Loucy (cell line): ENCODE data around the gene CHPF2.

Source experiments
- H2AFZ ChIP-seq: fragments of 200-600 bp; sonication (generic); 2 replicates; pipeline ENCODE4 v1.6.0; 2016; ENCODE audit warnings: antibody characterized with exemption, mild to moderate bottlenecking, low read length, moderate library complexity
- H3F3A ChIP-seq: fragments of 200-600 bp; 2 replicates; pipeline ENCODE4 v1.6.0; 2016; ENCODE audit warnings: antibody characterized with exemption, low read depth, mild to moderate bottlenecking
- H3K27me3 ChIP-seq: fragments of 200-600 bp; sonication (generic); 2 replicates; pipeline ENCODE4 v1.6.1; 2014; ENCODE audit warnings: low read length, mild to moderate bottlenecking; ENCODE audit not compliant: insufficient read depth, poor library complexity, severe bottlenecking
- H3K36me3 ChIP-seq: fragments of 200-600 bp; sonication (generic); 2 replicates; pipeline ENCODE4 v1.6.1; 2016; ENCODE audit warnings: low read length; ENCODE audit not compliant: insufficient read depth
- H3K4me1 ChIP-seq: fragments of 200-600 bp; sonication (generic); 2 replicates; pipeline ENCODE4 v1.5.1; 2014; ENCODE audit warnings: low read length, mild to moderate bottlenecking; ENCODE audit not compliant: insufficient read depth, poor library complexity, severe bottlenecking
- H3K4me2 ChIP-seq: fragments of 200-600 bp; sonication (generic); 2 replicates; pipeline ENCODE4 v1.6.0; 2014; ENCODE audit warnings: antibody characterized with exemption, low read length, low read depth, mild to moderate bottlenecking; ENCODE audit not compliant: poor library complexity, severe bottlenecking
- H3K4me3 ChIP-seq: fragments of 200-600 bp; sonication (generic); 2 replicates; pipeline ENCODE4 v1.5.1; 2014; ENCODE audit warnings: low read length, mild to moderate bottlenecking, mixed read lengths; ENCODE audit not compliant: poor library complexity, severe bottlenecking
- H3K79me2 ChIP-seq: fragments of 200-600 bp; sonication (generic); 2 replicates; pipeline ENCODE4 v1.6.1; 2014; ENCODE audit warnings: low read length; ENCODE audit not compliant: insufficient read depth
- H3K9ac ChIP-seq: fragments of 200-600 bp; sonication (generic); 2 replicates; pipeline ENCODE4 v1.6.0; 2014; ENCODE audit warnings: mild to moderate bottlenecking, low read depth, low read length, moderate library complexity; ENCODE audit not compliant: poor library complexity, severe bottlenecking
- H3K9me2 ChIP-seq: fragments of 200-600 bp; sonication (generic); replicated peaks from 2 replicates; pipeline ENCODE4 v1.6.1; 2016; ENCODE audit warnings: low read depth, low read length, mixed read lengths
- H3K9me3 ChIP-seq: fragments of 200-600 bp; sonication (generic); 2 replicates; pipeline ENCODE4 v1.6.1; 2014; ENCODE audit warnings: mild to moderate bottlenecking, antibody characterized with exemption, low read length, low read depth; ENCODE audit not compliant: insufficient read depth
- H4K20me1 ChIP-seq: fragments of 200-600 bp; sonication (generic); 2 replicates; pipeline ENCODE4 v1.6.0; 2014; ENCODE audit warnings: antibody characterized with exemption, low read length, mild to moderate bottlenecking; ENCODE audit not compliant: insufficient read depth, poor library complexity, severe bottlenecking
- EZH2phosphoT487 ChIP-seq: fragments of 200-600 bp; IDR thresholded peaks from 2 replicates; pipeline ENCODE4 v1.6.1; 2018; ENCODE audit warnings: antibody characterized with exemption, mild to moderate bottlenecking, moderate library complexity, borderline replicate concordance
- TF ChIP-seq, protein P1 (sequence below): fragments of 200-600 bp; sonication (generic); conservative IDR thresholded peaks from 2 replicates; pipeline ENCODE4 v1.5.1; 2014; ENCODE audit warnings: mild to moderate bottlenecking, antibody characterized with exemption, low read length

Gene CHPF2

DNA sequence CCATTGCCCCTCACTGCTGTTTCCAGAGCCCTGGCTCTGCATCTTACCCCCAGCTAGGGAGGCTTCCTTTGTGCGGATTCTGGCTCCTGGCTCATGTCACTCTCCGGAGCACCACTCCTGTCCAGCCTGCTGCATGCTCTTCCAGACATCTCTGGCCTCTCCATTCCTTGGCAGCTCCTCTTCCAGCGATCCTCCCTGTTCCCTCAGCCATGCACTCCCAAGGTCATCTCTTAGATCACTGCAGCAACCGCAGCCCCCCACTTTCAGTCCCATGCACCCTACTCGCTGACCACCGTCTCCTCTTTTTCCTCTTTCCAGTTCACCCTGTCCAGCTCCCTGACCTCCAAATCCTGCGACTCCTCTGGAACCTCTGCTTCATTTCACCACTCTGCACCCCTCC is 23.1 kb downstream of the CHPF2 start:
- TF ChIP-seq EZH2phosphoT487 = no peak
- TF ChIP-seq, protein P1, sequence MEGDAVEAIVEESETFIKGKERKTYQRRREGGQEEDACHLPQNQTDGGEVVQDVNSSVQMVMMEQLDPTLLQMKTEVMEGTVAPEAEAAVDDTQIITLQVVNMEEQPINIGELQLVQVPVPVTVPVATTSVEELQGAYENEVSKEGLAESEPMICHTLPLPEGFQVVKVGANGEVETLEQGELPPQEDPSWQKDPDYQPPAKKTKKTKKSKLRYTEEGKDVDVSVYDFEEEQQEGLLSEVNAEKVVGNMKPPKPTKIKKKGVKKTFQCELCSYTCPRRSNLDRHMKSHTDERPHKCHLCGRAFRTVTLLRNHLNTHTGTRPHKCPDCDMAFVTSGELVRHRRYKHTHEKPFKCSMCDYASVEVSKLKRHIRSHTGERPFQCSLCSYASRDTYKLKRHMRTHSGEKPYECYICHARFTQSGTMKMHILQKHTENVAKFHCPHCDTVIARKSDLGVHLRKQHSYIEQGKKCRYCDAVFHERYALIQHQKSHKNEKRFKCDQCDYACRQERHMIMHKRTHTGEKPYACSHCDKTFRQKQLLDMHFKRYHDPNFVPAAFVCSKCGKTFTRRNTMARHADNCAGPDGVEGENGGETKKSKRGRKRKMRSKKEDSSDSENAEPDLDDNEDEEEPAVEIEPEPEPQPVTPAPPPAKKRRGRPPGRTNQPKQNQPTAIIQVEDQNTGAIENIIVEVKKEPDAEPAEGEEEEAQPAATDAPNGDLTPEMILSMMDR = no peak
- H2AFZ ChIP-seq = no peak overlapping the region
- H3K9me2 ChIP-seq = no peaks in the 10 kb centered on the region
- no peak overlapping the region for H3K4me3 ChIP-seq
- no peak overlapping the region for H3K4me2 ChIP-seq
- no peaks in the 10 kb centered on the region for H3K79me2 ChIP-seq
- H3K4me1 ChIP-seq = peaks cover 11% of the 10 kb centered on the region
- H4K20me1 ChIP-seq = no peaks in the 10 kb centered on the region
- H3K9me3 ChIP-seq = no peaks in the 10 kb centered on the region
- no peaks in the 10 kb centered on the region for H3K36me3 ChIP-seq
- H3F3A ChIP-seq = no peaks in the 10 kb centered on the region
- no peaks in the 10 kb centered on the region for H3K27me3 ChIP-seq
- no peak overlapping the region for H3K9ac ChIP-seq

DNA sequence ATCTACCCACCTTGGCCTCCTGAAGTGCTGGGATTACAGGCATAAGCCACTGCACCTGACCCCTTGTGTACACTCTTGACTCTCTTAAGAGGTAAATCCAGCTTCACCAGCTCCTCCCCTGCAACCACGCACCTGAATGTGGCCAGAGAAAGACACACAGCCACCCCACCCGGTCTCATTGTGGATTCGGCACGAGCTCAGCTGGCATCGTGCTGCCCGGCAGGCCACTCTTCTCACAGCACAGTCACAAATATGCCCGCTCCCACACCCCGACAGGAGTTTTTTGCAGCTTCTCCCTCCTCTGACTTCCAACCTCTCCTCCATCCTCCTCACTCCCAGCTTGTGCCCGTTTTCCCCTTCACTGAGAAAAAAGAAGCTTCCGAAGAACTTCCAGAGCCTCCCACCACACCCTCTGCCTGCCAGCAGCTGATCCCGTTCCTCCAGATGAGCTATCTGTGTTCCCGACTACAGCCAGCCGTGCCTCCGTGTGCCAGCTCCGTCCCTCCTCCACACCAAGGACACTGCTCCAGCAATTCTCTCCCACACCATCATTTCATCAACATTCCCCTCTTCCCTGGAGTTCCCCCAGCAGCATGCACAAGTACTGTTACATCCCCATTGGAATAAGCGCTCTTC is 24.2 kb downstream of the CHPF2 start:
- Histone ChIP-seq H3K79me2 (no peaks in the 10 kb centered on the region), H3K4me1 (peaks cover 5% of the 10 kb centered on the region), H2AFZ (no peak overlapping the region), H3K9me3 (no peaks in the 10 kb centered on the region), H3K4me2 (no peak overlapping the region), H3K9ac (no peak overlapping the region), H3F3A (no peaks in the 10 kb centered on the region), H3K9me2 (no peaks in the 10 kb centered on the region), H3K27me3 (no peaks in the 10 kb centered on the region), H3K4me3 (no peak overlapping the region), H4K20me1 (no peaks in the 10 kb centered on the region), H3K36me3 (no peaks in the 10 kb centered on the region)
- TF ChIP-seq, protein P1 = no peak
- no peak for TF ChIP-seq EZH2phosphoT487

DNA sequence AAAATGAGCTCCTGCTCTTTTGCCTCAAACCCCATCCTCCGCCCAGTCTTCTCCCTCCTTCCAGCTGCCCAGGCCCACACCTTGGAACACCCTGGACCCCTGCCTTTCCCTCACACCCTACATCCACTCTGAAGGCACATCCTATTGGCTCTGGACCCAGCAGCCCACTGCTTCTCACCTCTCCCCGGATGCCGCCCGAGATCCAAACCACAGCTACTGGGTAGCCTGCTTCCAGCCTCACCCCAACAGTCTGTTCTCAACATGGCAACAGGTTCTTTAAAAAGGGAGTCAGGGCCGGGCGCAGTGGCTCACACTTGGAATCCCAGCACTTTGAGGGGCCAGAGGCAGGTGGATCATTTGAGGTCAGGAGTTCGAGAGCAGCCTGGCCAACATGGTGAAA is 25.7 kb downstream of the CHPF2 start:
- Histone ChIP-seq H3K4me3 (no peak overlapping the region), H3K4me1 (no peaks in the 10 kb centered on the region), H3K9ac (no peak overlapping the region), H3K4me2 (no peak overlapping the region), H3F3A (no peaks in the 10 kb centered on the region), H2AFZ (no peak overlapping the region), H3K9me3 (no peaks in the 10 kb centered on the region), H4K20me1 (no peaks in the 10 kb centered on the region), H3K79me2 (no peaks in the 10 kb centered on the region), H3K36me3 (no peaks in the 10 kb centered on the region), H3K9me2 (no peaks in the 10 kb centered on the region), H3K27me3 (no peaks in the 10 kb centered on the region)
- TF ChIP-seq, protein P1 = no peak
- TF ChIP-seq EZH2phosphoT487 = no peak
